Lung (tissue), 16 donors: ENCODE measurements around the gene ASZ1. TPM values are rescaled to one million over a fixed set of nuclear protein-coding genes. Genes with fewer than 3 reads are reported as not detected.

Experiments used
- ATAC-seq: fragments of 200-7000 bp; cut with Tn5 transposase; one replicate; pipeline ENCODE4 v1.9.1; 2020; ENCODE audit warnings: moderate number of reproducible peaks; ENCODE audit not compliant: insufficient read depth, low FRiP score
- DNase-seq, 3 donors: peaks; one replicate each; pipeline ENCODE4 v3.0.0-alpha.2; 2013 to 2017
- H3K27ac ChIP-seq, 2 donors: one replicate each; pipeline ENCODE4 v1.5.1; 2013; ENCODE audit warnings: mild to moderate bottlenecking in 2 of 2, moderate library complexity in 2 of 2, control low read depth in 1 of 2, inconsistent platforms in 1 of 2, low read depth in 1 of 2, low read length in 1 of 2
- H3K27me3 ChIP-seq, 3 donors: one replicate each; pipeline ENCODE4 v1.5.1; 2013; ENCODE audit warnings: low read length in 2 of 3; ENCODE audit not compliant: control insufficient read depth in 3 of 3, insufficient read depth in 3 of 3
- H3K36me3 ChIP-seq, 4 donors: one replicate each; pipeline ENCODE4 v1.5.1; 2013; ENCODE audit warnings: low read length in 4 of 4, mild to moderate bottlenecking in 1 of 4, moderate library complexity in 1 of 4; ENCODE audit not compliant: control insufficient read depth in 4 of 4, insufficient read depth in 4 of 4
- H3K4me1 ChIP-seq, 5 donors: one replicate each; pipeline ENCODE4 v1.5.1; 2013; ENCODE audit warnings: low read length in 5 of 5, mild to moderate bottlenecking in 2 of 5, moderate library complexity in 1 of 5; ENCODE audit not compliant: control insufficient read depth in 5 of 5, insufficient read depth in 5 of 5
- H3K4me3 ChIP-seq: one replicate; pipeline ENCODE4 v1.5.1; 2013; ENCODE audit warnings: mild to moderate bottlenecking, control low read depth, moderate library complexity
- H3K9ac ChIP-seq, 2 donors: one replicate each; pipeline ENCODE4 v1.5.1; 2013; ENCODE audit warnings: low read length in 2 of 2, control low read depth in 1 of 2; ENCODE audit not compliant: insufficient read depth in 1 of 2
- H3K9me3 ChIP-seq, 4 donors: one replicate each; pipeline ENCODE4 v1.5.1; 2013; ENCODE audit warnings: low read length in 3 of 4, mild to moderate bottlenecking in 1 of 4, moderate library complexity in 1 of 4; ENCODE audit not compliant: control insufficient read depth in 4 of 4, insufficient read depth in 3 of 4
- WGBS, 2 donors: extraction: QIAGEN DNeasy Blood & Tissue Kit; methylation state at CpG; one replicate each; pipeline ENCODE4 v1.1.7; 2013; 5-methylcytosine and 5-hydroxymethylcytosine counted together
- long read RNA-seq, 5 donors: transcript quantifications; one replicate each; lab custom pipeline, GENCODE V29; 2026
- polyA plus RNA-seq, 2 donors: library from polyadenylated mRNA; stranded (reverse); fragments of 200-250 nt; gene quantifications; one replicate each; pipeline ENCODE4 v1.2.1, GENCODE V29; 2013
- total RNA-seq, 2 donors: library from RNA; depleted of rRNA in 1 of 2; stranded (reverse); fragments of >200 nt in 1 of 2; gene quantifications; one replicate each; pipeline ENCODE4 v1.2.1, GENCODE V29; 2014 to 2021
- TF ChIP-seq, protein P1 (sequence below): IDR thresholded peaks from 2 replicates; pipeline ENCODE4 v1.5.1; 2012; ENCODE audit warnings: mild to moderate bottlenecking; ENCODE audit errors: control extremely low read depth, extremely low read depth
- donor health status: control.
- donor health status: control.
- donor health status: Bipolar disorder and iron deficiency.
- donor health status: healthy.
- donor health status: DM: yes; HTN: yes; CAD: no.

Gene ASZ1
- under 1 TPM; 0.06 to 0.40 TPM for total RNA-seq
- under 1 TPM; 0.05 to 0.16 TPM for polyA plus RNA-seq
- long read RNA-seq, donor 1 = 0 reads
- long read RNA-seq, donor 2 = 0 reads
- long read RNA-seq, donor 3 = 0 reads
- long read RNA-seq, donor 4 = 0 reads
- long read RNA-seq, donor 5 = 0 reads

DNA sequence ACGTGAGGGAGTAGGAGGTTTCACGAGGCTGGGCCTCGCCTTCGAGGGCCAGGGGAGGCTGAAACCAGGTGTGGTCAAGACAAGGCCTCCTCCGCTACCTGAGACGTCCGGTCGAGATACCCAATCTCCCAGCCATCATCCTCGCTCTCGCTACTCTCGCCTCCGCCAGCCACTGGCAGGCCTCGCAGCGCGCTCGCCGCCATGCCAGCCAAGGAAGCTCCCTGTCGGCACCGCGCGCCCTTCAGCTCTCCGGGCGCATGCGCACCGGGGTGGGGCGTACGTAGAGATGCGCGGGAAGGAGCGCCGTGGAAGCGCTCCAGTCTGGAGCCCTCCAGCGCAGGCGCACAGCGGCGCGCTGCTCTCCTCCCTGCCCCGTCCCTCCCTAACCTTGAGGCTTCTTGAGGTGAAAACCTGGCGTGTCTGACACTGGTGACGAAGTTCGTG is at the start of gene ASZ1:
TSS of gene ASZ1 (minus strand) at position 236 of the 444 bp plus-strand sequence. CDS start at position 203, 33 bp downstream.
- ATAC-seq = no peak
- WGBS, 2 donors = 83 to 86% methylated on average over 40 to 41 of the region's 41 CpGs

GRCh38 chr7:117476557-117477215 is 49.4 kb upstream of the ASZ1 start:
- ATAC-seq = no peak
- no peaks in the 10 kb centered on the region for H3K36me3 ChIP-seq
- no peak for DNase-seq
- no peaks in the 10 kb centered on the region for H3K9me3 ChIP-seq
- no peak overlapping the region for H3K4me3 ChIP-seq
- H3K27ac ChIP-seq = no peak overlapping the region
- H3K9ac ChIP-seq = no peak overlapping the region
- 69 to 84% methylated on average over 4 of the region's 4 CpGs for WGBS, 2 donors
- TF ChIP-seq, protein P1, sequence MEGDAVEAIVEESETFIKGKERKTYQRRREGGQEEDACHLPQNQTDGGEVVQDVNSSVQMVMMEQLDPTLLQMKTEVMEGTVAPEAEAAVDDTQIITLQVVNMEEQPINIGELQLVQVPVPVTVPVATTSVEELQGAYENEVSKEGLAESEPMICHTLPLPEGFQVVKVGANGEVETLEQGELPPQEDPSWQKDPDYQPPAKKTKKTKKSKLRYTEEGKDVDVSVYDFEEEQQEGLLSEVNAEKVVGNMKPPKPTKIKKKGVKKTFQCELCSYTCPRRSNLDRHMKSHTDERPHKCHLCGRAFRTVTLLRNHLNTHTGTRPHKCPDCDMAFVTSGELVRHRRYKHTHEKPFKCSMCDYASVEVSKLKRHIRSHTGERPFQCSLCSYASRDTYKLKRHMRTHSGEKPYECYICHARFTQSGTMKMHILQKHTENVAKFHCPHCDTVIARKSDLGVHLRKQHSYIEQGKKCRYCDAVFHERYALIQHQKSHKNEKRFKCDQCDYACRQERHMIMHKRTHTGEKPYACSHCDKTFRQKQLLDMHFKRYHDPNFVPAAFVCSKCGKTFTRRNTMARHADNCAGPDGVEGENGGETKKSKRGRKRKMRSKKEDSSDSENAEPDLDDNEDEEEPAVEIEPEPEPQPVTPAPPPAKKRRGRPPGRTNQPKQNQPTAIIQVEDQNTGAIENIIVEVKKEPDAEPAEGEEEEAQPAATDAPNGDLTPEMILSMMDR = no peak
- H3K27me3 ChIP-seq = peaks cover 0 to 9% (median 6%) of the 10 kb centered on the region in 3 donors
- peaks cover 0 to 13% (median 2%) of the 10 kb centered on the region in 5 donors for H3K4me1 ChIP-seq

More for the DNA sequence above, at the start of gene ASZ1:
- Histone ChIP-seq H3K36me3 (no peaks in the 10 kb centered on the region), H3K4me1 (no peaks in the 10 kb centered on the region), H3K9me3 (peaks cover 0 to 5% (median 2%) of the 10 kb centered on the region in 4 donors), H3K4me3 (no peak within 1 kb of the TSS), H3K27me3 (no peaks in the 10 kb centered on the region), H3K9ac (no peak within 1 kb of the TSS), H3K27ac (no peak within 1 kb of the TSS)
- TF ChIP-seq, protein P1 = no peak
- no peak for DNase-seq

- ATAC-seq = no peak
- Histone ChIP-seq H3K27me3 (no peaks in the 10 kb centered on the region), H3K9me3 (no peaks in the 10 kb centered on the region), H3K4me3 (no peak overlapping the region), H3K9ac (no peak overlapping the region), H3K36me3 (no peaks in the 10 kb centered on the region), H3K27ac (no peak overlapping the region), H3K4me1 (peaks cover 0 to 2% (median 0%) of the 10 kb centered on the region in 5 donors)
- TF ChIP-seq, protein P1 = no peak
- DNase-seq = no peak
Measured at GRCh38 chr7:117472335-117472734, 45.0 kb upstream of the ASZ1 start.
